ENCODE data around the gene ARHGAP31.
"Not testable (repeated sequence)": the region's sequence is repeated elsewhere in the genome, so short reads cannot be mapped to it uniquely, and the experiment has no call there.

The ARHGAP31 gene

GRCh38 chr3:119362010-119362409 lies 67.8 kb downstream of the ARHGAP31 start:
- H3K4me3 ChIP-seq (ENCODE audit: low read depth, low read length) = no peak overlapping the region
- TF ChIP-seq, protein P1, sequence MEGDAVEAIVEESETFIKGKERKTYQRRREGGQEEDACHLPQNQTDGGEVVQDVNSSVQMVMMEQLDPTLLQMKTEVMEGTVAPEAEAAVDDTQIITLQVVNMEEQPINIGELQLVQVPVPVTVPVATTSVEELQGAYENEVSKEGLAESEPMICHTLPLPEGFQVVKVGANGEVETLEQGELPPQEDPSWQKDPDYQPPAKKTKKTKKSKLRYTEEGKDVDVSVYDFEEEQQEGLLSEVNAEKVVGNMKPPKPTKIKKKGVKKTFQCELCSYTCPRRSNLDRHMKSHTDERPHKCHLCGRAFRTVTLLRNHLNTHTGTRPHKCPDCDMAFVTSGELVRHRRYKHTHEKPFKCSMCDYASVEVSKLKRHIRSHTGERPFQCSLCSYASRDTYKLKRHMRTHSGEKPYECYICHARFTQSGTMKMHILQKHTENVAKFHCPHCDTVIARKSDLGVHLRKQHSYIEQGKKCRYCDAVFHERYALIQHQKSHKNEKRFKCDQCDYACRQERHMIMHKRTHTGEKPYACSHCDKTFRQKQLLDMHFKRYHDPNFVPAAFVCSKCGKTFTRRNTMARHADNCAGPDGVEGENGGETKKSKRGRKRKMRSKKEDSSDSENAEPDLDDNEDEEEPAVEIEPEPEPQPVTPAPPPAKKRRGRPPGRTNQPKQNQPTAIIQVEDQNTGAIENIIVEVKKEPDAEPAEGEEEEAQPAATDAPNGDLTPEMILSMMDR (IDR thresholded peaks at IDR 0.05; ENCODE audit: low read depth, low read length, missing control alignments) = no peak
- no peak for DNase-seq (ENCODE audit: low read depth)
- in situ Hi-C loops (cut with HindIII; ENCODE audit: low sequenced_read_pairs) = no loop called here

- DNase-seq (ENCODE audit: low read depth) = no peak
- in situ Hi-C loops (cut with HindIII; ENCODE audit: low sequenced_read_pairs) = no loop called here
- TF ChIP-seq, protein P1 (IDR thresholded peaks at IDR 0.05; ENCODE audit: low read depth, low read length, missing control alignments) = no peak
- no peak overlapping the region for H3K4me3 ChIP-seq (ENCODE audit: low read depth, low read length)
Observed at GRCh38 chr3:119362940-119363725, 69.0 kb downstream of the ARHGAP31 start.

GRCh38 chr3:119364401-119364800 lies 70.2 kb downstream of the ARHGAP31 start:
- no peak for DNase-seq (ENCODE audit: low read depth)
- no peak overlapping the region for H3K4me3 ChIP-seq (ENCODE audit: low read depth, low read length)
- TF ChIP-seq, protein P1 (IDR thresholded peaks at IDR 0.05; ENCODE audit: low read depth, low read length, missing control alignments) = no peak
- in situ Hi-C loops (cut with HindIII; ENCODE audit: low sequenced_read_pairs) = no loop called here

DNA sequence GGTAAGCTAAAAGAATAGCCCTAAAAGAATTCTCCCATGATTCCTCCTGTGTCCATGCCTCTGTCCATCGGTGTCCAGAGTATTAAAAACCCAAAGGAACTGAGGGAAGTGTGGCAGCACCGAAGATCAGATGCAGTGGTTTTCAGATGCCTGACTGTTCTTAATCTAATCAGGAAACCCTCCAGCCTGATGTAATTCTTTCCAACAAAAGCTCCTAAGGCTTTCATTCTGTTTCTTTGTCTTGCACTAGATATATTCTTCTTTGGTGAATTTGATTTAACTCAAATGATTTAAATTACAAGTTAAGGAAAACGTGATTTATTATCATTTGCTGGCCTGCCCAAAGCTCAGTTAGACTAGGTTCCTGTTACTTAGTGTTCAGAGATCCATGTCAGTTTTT lies 71.2 kb downstream of the ARHGAP31 start:
- in situ Hi-C loops (cut with HindIII; ENCODE audit: low sequenced_read_pairs) = no loop called here
- no peak overlapping the region for H3K4me3 ChIP-seq (ENCODE audit: low read depth, low read length)
- TF ChIP-seq, protein P1 (IDR thresholded peaks at IDR 0.05; ENCODE audit: low read depth, low read length, missing control alignments) = no peak
- no peak for DNase-seq (ENCODE audit: low read depth)

DNA sequence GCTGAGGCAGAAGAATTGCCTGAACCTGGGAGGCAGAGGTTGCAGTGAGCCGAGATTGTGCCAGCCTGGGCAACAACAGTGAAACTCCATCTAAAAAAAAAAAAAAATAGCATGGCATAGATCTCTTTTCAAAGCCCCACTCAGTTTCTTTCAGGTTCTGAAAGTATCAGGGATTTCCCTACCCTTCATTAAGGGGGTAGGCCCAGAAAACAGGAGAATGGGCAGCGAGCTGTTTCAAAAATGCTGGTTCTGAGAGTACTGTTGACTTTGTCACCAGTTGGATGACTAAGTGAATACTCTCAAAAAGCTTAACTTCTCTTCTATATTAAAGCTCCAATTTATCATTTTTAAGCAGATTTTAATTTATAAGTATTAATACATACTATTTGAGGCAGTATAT lies 72.8 kb downstream of the ARHGAP31 start:
- no peak for DNase-seq (ENCODE audit: low read depth)
- in situ Hi-C loops (cut with HindIII; ENCODE audit: low sequenced_read_pairs) = no loop called here
- TF ChIP-seq, protein P1 (IDR thresholded peaks at IDR 0.05; ENCODE audit: low read depth, low read length, missing control alignments) = no peak
- H3K4me3 ChIP-seq (ENCODE audit: low read depth, low read length) = no peak overlapping the region

DNA sequence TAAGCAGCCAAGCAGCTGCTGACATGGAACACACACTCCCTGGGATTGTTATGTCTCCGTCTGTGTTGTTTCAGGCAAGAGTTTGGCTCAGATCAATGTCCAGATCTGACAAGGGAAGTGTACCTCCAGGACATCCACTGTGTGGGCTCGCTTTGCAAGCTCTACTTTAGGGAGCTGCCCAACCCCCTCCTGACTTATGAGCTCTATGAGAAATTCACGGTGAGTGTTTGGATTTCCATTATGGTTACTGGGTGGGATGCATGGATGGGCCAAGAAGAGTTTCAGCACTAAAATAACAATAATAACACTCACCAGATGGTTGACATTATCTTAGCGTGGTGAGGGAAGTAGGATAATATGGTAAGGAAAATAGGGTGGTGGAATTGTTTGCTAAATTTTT lies 74.1 kb downstream of the ARHGAP31 start:
- H3K4me3 ChIP-seq (ENCODE audit: low read depth, low read length) = no peak overlapping the region
- no peak for DNase-seq (ENCODE audit: low read depth)
- in situ Hi-C loops (cut with HindIII; ENCODE audit: low sequenced_read_pairs) = no loop called here
- TF ChIP-seq, protein P1 (IDR thresholded peaks at IDR 0.05; ENCODE audit: low read depth, low read length, missing control alignments) = no peak

- in situ Hi-C loops (cut with HindIII; ENCODE audit: low sequenced_read_pairs); H3K4me3 ChIP-seq (ENCODE audit: low read depth, low read length): not testable (repeated sequence)
Observed at GRCh38 chr3:119371786-119372185, 77.6 kb downstream of the ARHGAP31 start.

More at GRCh38 chr3:119371786-119372185, 77.6 kb downstream of the ARHGAP31 start:
- DNase-seq (ENCODE audit: low read depth) = not testable (repeated sequence)
